Subcutaneous adipose tissue (tissue), 4 donors: ENCODE data around the gene DSC1. TPM values are rescaled to one million over a fixed set of nuclear protein-coding genes. Genes with fewer than 3 reads are reported as not detected.

Source experiments
- total RNA-seq, 4 donors: library from RNA; depleted of rRNA; stranded (reverse); fragments of >200 nt; gene quantifications; one replicate each; pipeline ENCODE4 v1.1.0, GENCODE V29; 2016
- TF ChIP-seq, protein P1 (sequence below): fragments of 450-650 bp; IDR thresholded peaks from one replicate; pipeline ENCODE4 v1.5.1; 2016; ENCODE audit warnings: low read depth, mild to moderate bottlenecking, control low read depth, antibody characterized with exemption, moderate library complexity

The DSC1 gene
- total RNA-seq, 4 donors from 2014 or later: not detected

DNA sequence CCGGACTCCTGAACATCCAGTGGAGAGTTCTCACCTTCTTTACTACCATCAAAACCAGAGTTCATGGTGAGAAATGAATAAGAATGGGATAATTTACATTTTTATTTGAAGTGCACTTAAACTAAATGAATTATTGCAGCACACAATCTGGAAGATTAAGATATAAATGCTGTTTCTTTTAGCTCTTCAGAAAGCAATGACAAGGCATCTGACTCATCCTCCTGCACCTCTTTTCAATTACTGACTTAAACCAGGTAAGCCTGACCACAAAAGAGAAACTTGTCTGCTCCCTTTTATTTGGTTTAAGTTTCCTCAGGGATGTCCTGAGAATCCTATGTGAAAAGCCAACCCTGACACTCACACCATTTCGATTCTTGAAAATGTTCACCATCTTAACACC lies 59.7 kb downstream of the DSC1 start:
- TF ChIP-seq, protein P1, sequence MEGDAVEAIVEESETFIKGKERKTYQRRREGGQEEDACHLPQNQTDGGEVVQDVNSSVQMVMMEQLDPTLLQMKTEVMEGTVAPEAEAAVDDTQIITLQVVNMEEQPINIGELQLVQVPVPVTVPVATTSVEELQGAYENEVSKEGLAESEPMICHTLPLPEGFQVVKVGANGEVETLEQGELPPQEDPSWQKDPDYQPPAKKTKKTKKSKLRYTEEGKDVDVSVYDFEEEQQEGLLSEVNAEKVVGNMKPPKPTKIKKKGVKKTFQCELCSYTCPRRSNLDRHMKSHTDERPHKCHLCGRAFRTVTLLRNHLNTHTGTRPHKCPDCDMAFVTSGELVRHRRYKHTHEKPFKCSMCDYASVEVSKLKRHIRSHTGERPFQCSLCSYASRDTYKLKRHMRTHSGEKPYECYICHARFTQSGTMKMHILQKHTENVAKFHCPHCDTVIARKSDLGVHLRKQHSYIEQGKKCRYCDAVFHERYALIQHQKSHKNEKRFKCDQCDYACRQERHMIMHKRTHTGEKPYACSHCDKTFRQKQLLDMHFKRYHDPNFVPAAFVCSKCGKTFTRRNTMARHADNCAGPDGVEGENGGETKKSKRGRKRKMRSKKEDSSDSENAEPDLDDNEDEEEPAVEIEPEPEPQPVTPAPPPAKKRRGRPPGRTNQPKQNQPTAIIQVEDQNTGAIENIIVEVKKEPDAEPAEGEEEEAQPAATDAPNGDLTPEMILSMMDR: no peak

DNA sequence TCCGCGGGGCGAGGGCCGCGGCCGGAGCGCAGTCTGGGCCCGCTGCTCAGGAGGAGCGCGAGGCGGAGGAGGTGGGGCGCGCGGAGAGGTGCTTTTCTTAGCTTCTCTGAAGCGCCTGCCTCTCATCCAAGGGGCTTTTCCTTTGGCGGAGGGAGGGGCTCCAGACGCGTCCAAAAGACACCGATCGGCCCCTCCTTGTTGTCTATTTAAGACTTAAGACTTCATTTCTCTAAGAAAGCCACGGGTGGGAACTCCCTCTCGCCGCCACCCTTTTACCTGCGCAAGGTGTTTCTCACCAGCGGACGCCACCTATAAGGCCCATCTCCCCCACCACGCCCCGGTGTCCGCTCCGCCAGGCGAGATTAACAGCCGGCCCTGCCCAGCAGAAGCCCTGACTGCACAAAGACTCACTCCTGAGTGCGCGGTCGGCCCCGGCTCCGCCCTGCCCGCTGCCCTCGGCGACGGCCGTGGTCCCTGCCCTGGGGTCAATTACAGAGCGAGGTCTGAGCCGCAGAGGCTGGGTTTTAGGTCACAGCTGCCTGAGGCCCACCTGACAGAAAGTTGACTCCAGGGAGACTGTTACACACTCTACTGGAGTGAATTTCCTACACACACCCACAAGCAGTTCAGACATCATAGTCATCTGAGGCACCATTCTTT lies 60.5 kb downstream of the DSC1 start, which contains the start of gene DSC2:
Gene DSC2, minus strand, starts transcription at position 397 of the 660 bp plus-strand sequence. CDS start 450 bp downstream, outside the sequence.
- TF ChIP-seq, protein P1: no peak

- TF ChIP-seq, protein P1: no peak
Measured at GRCh38 chr18:31101183-31102024, 61.3 kb downstream of the DSC1 start.

DNA sequence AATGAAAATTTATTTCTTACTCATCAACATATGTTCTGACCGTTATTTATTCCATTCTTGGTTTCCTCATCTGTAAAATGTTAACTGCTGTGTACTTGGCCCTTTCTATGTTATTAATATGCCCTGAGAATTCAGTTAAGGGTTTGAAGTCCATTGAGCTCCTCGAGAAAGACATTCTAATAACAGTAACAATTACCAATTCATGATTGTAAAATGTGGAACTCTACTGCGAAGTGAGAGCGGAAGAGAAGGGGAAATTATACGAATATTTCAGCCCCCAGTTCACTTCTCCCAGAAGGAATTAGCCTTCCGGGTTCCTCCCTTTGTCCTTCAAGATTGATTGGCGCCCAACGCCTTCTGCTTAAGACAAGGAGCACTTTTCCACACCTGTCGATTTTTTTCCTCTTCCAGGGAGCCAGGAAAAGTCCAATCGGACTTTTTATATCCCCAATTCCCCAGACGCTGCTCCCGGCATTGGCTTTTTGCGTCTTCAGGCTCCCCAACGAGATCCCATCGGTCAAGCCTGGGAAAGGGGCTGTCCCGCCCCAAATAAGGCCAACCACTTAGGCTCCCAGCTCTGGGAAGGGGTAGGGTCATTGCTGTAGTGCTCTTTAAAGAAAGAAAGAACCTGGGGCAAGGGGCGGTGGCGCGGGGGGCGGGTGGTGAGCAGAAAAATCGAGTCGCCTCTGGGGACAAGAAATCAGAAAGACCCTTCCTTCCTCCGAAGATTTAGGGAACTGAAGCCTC lies 62.0 kb downstream of the DSC1 start:
- TF ChIP-seq, protein P1: no peak

- TF ChIP-seq, protein P1: no peak
Measured at GRCh38 chr18:31099450-31100230, 63.0 kb downstream of the DSC1 start.

- TF ChIP-seq, protein P1: no peak
Measured at GRCh38 chr18:31098878-31099277, 63.8 kb downstream of the DSC1 start.
